Measurements from ENCODE around the gene TOMM20. TPM values are rescaled to one million over a fixed set of nuclear protein-coding genes. Genes with fewer than 3 reads are reported as not detected.

The TOMM20 gene
- total and polyA plus RNA-seq, 9 of the 15 experiments (the other 6 are each of a cell fraction or from before 2014, with no cell fraction given) = 70.6 to 334 (median 159) TPM

- TF ChIP-seq SREBF1 (IDR thresholded peaks at IDR 0.05; ENCODE audit: borderline replicate concordance, low read depth, low read length) = no peak
- no peak for TF ChIP-seq ASH1L (IDR thresholded peaks at IDR 0.05; ENCODE audit: borderline replicate concordance, low read depth, partially characterized antibody)
- TF ChIP-seq, protein P1, sequence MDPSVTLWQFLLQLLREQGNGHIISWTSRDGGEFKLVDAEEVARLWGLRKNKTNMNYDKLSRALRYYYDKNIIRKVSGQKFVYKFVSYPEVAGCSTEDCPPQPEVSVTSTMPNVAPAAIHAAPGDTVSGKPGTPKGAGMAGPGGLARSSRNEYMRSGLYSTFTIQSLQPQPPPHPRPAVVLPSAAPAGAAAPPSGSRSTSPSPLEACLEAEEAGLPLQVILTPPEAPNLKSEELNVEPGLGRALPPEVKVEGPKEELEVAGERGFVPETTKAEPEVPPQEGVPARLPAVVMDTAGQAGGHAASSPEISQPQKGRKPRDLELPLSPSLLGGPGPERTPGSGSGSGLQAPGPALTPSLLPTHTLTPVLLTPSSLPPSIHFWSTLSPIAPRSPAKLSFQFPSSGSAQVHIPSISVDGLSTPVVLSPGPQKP (CRISPR knock-in tag; IDR thresholded peaks at IDR 0.05) = no peak
- no peak for TF ChIP-seq L3MBTL2 (IDR thresholded peaks at IDR 0.05)
- no peak for TF ChIP-seq KAT7 (CRISPR knock-in tag; IDR thresholded peaks at IDR 0.05; ENCODE audit: borderline replicate concordance)
- 0 out of 2 replicates have a peak, but pooled peaks have one; percentile 7 for TF ChIP-seq EP300 (IDR thresholded peaks at IDR 0.05; ENCODE audit: low read length)
- no peak for TF ChIP-seq ZBTB26 (CRISPR knock-in tag; IDR thresholded peaks at IDR 0.05)
- no peak for TF ChIP-seq EP400 (IDR thresholded peaks at IDR 0.05)
- TF ChIP-seq ZFP30 (CRISPR knock-in tag; IDR thresholded peaks at IDR 0.05; ENCODE audit: borderline replicate concordance) = no peak
- TF ChIP-seq ARID3B (CRISPR knock-in tag; IDR thresholded peaks at IDR 0.05; ENCODE audit: borderline replicate concordance) = no peak
- no peak for TF ChIP-seq RFX7 (CRISPR knock-in tag; IDR thresholded peaks at IDR 0.05)
- TF ChIP-seq, protein P2, sequence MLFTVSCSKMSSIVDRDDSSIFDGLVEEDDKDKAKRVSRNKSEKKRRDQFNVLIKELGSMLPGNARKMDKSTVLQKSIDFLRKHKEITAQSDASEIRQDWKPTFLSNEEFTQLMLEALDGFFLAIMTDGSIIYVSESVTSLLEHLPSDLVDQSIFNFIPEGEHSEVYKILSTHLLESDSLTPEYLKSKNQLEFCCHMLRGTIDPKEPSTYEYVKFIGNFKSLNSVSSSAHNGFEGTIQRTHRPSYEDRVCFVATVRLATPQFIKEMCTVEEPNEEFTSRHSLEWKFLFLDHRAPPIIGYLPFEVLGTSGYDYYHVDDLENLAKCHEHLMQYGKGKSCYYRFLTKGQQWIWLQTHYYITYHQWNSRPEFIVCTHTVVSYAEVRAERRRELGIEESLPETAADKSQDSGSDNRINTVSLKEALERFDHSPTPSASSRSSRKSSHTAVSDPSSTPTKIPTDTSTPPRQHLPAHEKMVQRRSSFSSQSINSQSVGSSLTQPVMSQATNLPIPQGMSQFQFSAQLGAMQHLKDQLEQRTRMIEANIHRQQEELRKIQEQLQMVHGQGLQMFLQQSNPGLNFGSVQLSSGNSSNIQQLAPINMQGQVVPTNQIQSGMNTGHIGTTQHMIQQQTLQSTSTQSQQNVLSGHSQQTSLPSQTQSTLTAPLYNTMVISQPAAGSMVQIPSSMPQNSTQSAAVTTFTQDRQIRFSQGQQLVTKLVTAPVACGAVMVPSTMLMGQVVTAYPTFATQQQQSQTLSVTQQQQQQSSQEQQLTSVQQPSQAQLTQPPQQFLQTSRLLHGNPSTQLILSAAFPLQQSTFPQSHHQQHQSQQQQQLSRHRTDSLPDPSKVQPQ (CRISPR knock-in tag; IDR thresholded peaks at IDR 0.05; ENCODE audit: borderline replicate concordance) = no peak
- no peak for TF ChIP-seq HOMEZ (CRISPR knock-in tag; IDR thresholded peaks at IDR 0.05)
These were observed 60.2 kb downstream of the TOMM20 start (continued) for GRCh38 chr1:235068158-235069121.
